Activated CD8-positive, alpha-beta memory T cell treated with anti-CD3 and anti-CD28 coated beads for 4 hours (primary cell): ENCODE measurements around the gene PRAMEF20.

Experiments used
- DNase-seq, 2 donors: peaks; one replicate each; pipeline ENCODE4 v3.0.0-alpha.2; 2020; ENCODE audit warnings: low read depth in 2 of 2

The PRAMEF20 gene

DNA sequence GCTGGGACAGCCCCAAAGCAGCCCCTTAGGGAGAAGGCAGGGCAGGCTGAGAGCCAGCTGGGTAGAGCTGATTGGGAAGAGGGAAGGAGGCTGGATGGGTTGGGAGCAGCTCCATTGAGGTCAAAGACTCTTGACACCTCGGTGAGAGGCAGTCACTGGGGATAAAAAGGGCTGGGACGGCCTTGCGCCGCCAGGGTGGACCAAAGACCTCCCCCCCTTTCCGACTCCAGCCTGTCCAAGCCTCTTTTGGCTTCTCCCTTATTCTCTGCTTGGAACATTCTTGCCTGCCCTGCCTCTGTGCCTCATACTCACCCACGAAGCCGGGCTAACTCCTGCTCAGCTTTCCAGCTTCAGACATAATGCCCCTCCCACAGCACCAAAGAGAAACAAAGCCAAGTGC is 52.4 kb downstream of the PRAMEF20 start:
- DNase-seq = no peak

DNA sequence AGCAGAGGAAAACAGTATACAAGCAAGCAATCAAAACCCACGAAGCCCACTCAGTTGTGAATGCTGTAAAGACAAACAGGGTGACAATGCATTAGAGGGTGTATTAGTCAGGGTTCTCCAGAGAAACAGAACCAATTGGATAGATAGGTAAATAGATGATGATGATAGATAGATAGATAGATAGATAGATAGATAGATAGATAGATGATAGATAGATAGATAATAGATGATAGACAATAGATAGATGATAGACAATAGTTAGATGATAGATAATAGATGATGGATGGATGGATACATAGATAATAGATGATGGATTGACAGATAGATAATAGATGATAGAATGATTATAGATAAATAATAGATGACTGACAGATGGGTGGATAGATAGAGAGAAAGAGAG is 55.3 kb downstream of the PRAMEF20 start:
- DNase-seq = no peak

DNA sequence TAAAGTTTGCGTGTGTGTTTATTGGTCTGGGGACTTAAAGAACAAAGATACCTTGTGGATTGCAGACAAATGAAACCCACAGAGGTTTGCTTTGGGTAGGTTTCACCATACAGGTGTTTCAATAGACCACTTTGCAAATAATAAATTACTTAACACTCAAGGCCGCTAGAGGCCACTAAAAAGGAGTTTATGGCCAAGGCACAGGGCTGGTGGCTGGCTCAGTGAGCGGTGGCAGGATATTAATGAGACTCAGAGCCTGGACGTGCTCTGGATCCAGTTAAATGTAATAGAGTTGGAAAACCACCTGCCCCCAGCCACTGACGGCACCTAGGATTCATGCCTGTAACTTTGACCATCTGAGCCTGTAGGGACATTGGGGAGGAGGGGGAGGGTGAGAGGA is 59.1 kb downstream of the PRAMEF20 start:
- DNase-seq = no peak
